ENCODE data around the gene EEFSEC. TPM values are rescaled to one million over a fixed set of nuclear protein-coding genes. Genes with fewer than 3 reads are reported as not detected.
A peak's percentile ranks its signal among the peaks of the same experiment; 100 is the strongest.

EEFSEC gene
- polyA plus RNA-seq (2013, experiment 1 of 2): 5.1 TPM
- polyA plus RNA-seq (2013, experiment 2 of 2): 4.9 TPM

- H3K4me2 ChIP-seq (ENCODE audit: insufficient read depth, low read length, poor library complexity, severe bottlenecking): peak within 1 kb of the TSS; percentile 66
- no peak within 1 kb of the TSS for H2BK5ac ChIP-seq (ENCODE audit: low read length)
- DNase-seq (ENCODE audit: low spot score): peak; percentile 72
- peaks cover 0 to 10% (median 0%) of the 10 kb centered on the region in 3 experiments for H3K27me3 ChIP-seq (ENCODE audit: control insufficient read depth in 3 of 3, insufficient read depth in 3 of 3, low read depth in 1 of 3, low read length in 3 of 3)
- peaks cover 0 to 30% of the 10 kb centered on the region in 2 donors for H3K36me3 ChIP-seq (replicated peaks in 1 of 2; ENCODE audit: control insufficient read depth in 2 of 2, insufficient read depth in 2 of 2, low read length in 2 of 2)
- no peak within 1 kb of the TSS for H2BK15ac ChIP-seq (ENCODE audit: low read length)
- no peak within 1 kb of the TSS for H4K8ac ChIP-seq (ENCODE audit: low read depth, low read length)
- H2AK5ac ChIP-seq (ENCODE audit: low read depth, low read length): no peak within 1 kb of the TSS
- no CpG with 5 or more reads among the region's 96 CpGs for WGBS, 2 donors (ENCODE audit: extremely low coverage in 2 of 2, insufficient read length in 2 of 2, insufficient replicate concordance in 1 of 2)
- peak within 1 kb of the TSS; percentile 95 for H3K9ac ChIP-seq (ENCODE audit: low read depth, low read length, poor library complexity)
- peak within 1 kb of the TSS; percentile 91 for H2AFZ ChIP-seq (ENCODE audit: low read length)
- H3K9me3 ChIP-seq (replicated peaks in 1 of 2; ENCODE audit: control insufficient read depth in 2 of 2, insufficient read depth in 1 of 2, low read depth in 1 of 2, low read length in 2 of 2): peaks cover 0 to 12% of the 10 kb centered on the region in 2 donors
- H2BK120ac ChIP-seq (ENCODE audit: low read depth, low read length): no peak within 1 kb of the TSS
- H3K18ac ChIP-seq (ENCODE audit: low read length): peak within 1 kb of the TSS; percentile 77
- H4K91ac ChIP-seq (ENCODE audit: low read depth, low read length, poor library complexity): no peak within 1 kb of the TSS
- no peak within 1 kb of the TSS for H2BK12ac ChIP-seq (ENCODE audit: low read length)
- peaks cover 2% of the 10 kb centered on the region for H3K79me1 ChIP-seq (ENCODE audit: low read depth, low read length)
- no peak within 1 kb of the TSS for H3K14ac ChIP-seq (ENCODE audit: low read length)
- no peaks in the 10 kb centered on the region for H3K4me1 ChIP-seq (ENCODE audit: control insufficient read depth in 2 of 2, insufficient read depth in 1 of 2, low read depth in 1 of 2, low read length in 2 of 2)
- peak within 1 kb of the TSS; percentile 67 for H3K23ac ChIP-seq (ENCODE audit: low read depth, low read length, poor library complexity)
- peak within 1 kb of the TSS; percentile 79 to 93 for H3K4me3 ChIP-seq (ENCODE audit: low read length in 2 of 2)
- no peak within 1 kb of the TSS for H3K27ac ChIP-seq (replicated peaks; ENCODE audit: low read length)
- no peak within 1 kb of the TSS for H3K4ac ChIP-seq (ENCODE audit: low read length)
Observed at GRCh38 chr3:128153156-128154041, at the start of gene EEFSEC. TSS of gene EEFSEC (plus strand) at chr3:128153481. CDS start at chr3:128153508, 27 bp downstream.

GRCh38 chr3:128107834-128108233 is 45.4 kb upstream of the EEFSEC start:
- no CpG with 5 or more reads among the region's 8 CpGs for WGBS, 2 donors (ENCODE audit: extremely low coverage in 2 of 2, insufficient read length in 2 of 2, insufficient replicate concordance in 1 of 2)
- no peak overlapping the region for H3K4me2 ChIP-seq (ENCODE audit: insufficient read depth, low read length, poor library complexity, severe bottlenecking)
- no peak overlapping the region for H2AK5ac ChIP-seq (ENCODE audit: low read depth, low read length)
- H3K18ac ChIP-seq (ENCODE audit: low read length): no peak overlapping the region
- no peaks in the 10 kb centered on the region for H3K4me1 ChIP-seq (ENCODE audit: control insufficient read depth in 2 of 2, insufficient read depth in 1 of 2, low read depth in 1 of 2, low read length in 2 of 2)
- H3K23ac ChIP-seq (ENCODE audit: low read depth, low read length, poor library complexity): no peak overlapping the region
- H2BK12ac ChIP-seq (ENCODE audit: low read length): no peak overlapping the region
- no peak overlapping the region for H3K27ac ChIP-seq (replicated peaks; ENCODE audit: low read length)
- no peak overlapping the region for H3K4me3 ChIP-seq (ENCODE audit: low read length in 2 of 2)
- H3K27me3 ChIP-seq (ENCODE audit: control insufficient read depth in 3 of 3, insufficient read depth in 3 of 3, low read depth in 1 of 3, low read length in 3 of 3): no peaks in the 10 kb centered on the region
- DNase-seq (ENCODE audit: low spot score): no peak
- no peak overlapping the region for H3K14ac ChIP-seq (ENCODE audit: low read length)
- no peak overlapping the region for H2BK5ac ChIP-seq (ENCODE audit: low read length)
- peaks cover 2% of the 10 kb centered on the region for H3K79me1 ChIP-seq (ENCODE audit: low read depth, low read length)
- no peak overlapping the region for H3K9ac ChIP-seq (ENCODE audit: low read depth, low read length, poor library complexity)
- H3K4ac ChIP-seq (ENCODE audit: low read length): no peak overlapping the region
- H3K9me3 ChIP-seq (replicated peaks in 1 of 2; ENCODE audit: control insufficient read depth in 2 of 2, insufficient read depth in 1 of 2, low read depth in 1 of 2, low read length in 2 of 2): no peaks in the 10 kb centered on the region
- H4K91ac ChIP-seq (ENCODE audit: low read depth, low read length, poor library complexity): no peak overlapping the region
- H2BK120ac ChIP-seq (ENCODE audit: low read depth, low read length): no peak overlapping the region
- H2AFZ ChIP-seq (ENCODE audit: low read length): no peak overlapping the region
- peaks cover 27 to 84% of the 10 kb centered on the region in 2 donors for H3K36me3 ChIP-seq (replicated peaks in 1 of 2; ENCODE audit: control insufficient read depth in 2 of 2, insufficient read depth in 2 of 2, low read length in 2 of 2)
- H4K8ac ChIP-seq (ENCODE audit: low read depth, low read length): no peak overlapping the region
- H2BK15ac ChIP-seq (ENCODE audit: low read length): no peak overlapping the region

- no peak for DNase-seq (ENCODE audit: low spot score)
- Histone ChIP-seq H2BK5ac (ENCODE audit: low read length) (no peak overlapping the region), H3K4ac (ENCODE audit: low read length) (no peak overlapping the region), H3K14ac (ENCODE audit: low read length) (no peak overlapping the region), H3K4me3 (ENCODE audit: low read length in 2 of 2) (no peak overlapping the region), H3K79me1 (ENCODE audit: low read depth, low read length) (no peaks in the 10 kb centered on the region), H3K9me3 (replicated peaks in 1 of 2; ENCODE audit: control insufficient read depth in 2 of 2, insufficient read depth in 1 of 2, low read depth in 1 of 2, low read length in 2 of 2) (no peaks in the 10 kb centered on the region), H3K4me1 (ENCODE audit: control insufficient read depth in 2 of 2, insufficient read depth in 1 of 2, low read depth in 1 of 2, low read length in 2 of 2) (no peaks in the 10 kb centered on the region), H3K27me3 (ENCODE audit: control insufficient read depth in 3 of 3, insufficient read depth in 3 of 3, low read depth in 1 of 3, low read length in 3 of 3) (no peaks in the 10 kb centered on the region), H4K91ac (ENCODE audit: low read depth, low read length, poor library complexity) (no peak overlapping the region), H3K18ac (ENCODE audit: low read length) (no peak overlapping the region), H3K36me3 (replicated peaks in 1 of 2; ENCODE audit: control insufficient read depth in 2 of 2, insufficient read depth in 2 of 2, low read length in 2 of 2) (peaks cover 27 to 86% of the 10 kb centered on the region in 2 donors), H2BK15ac (ENCODE audit: low read length) (no peak overlapping the region), H3K27ac (replicated peaks; ENCODE audit: low read length) (no peak overlapping the region), H2BK12ac (ENCODE audit: low read length) (no peak overlapping the region), H2AFZ (ENCODE audit: low read length) (no peak overlapping the region), H3K4me2 (ENCODE audit: insufficient read depth, low read length, poor library complexity, severe bottlenecking) (no peak overlapping the region), H2BK120ac (ENCODE audit: low read depth, low read length) (no peak overlapping the region), H4K8ac (ENCODE audit: low read depth, low read length) (no peak overlapping the region), H3K9ac (ENCODE audit: low read depth, low read length, poor library complexity) (no peak overlapping the region), H2AK5ac (ENCODE audit: low read depth, low read length) (no peak overlapping the region), H3K23ac (ENCODE audit: low read depth, low read length, poor library complexity) (no peak overlapping the region)
- WGBS, 2 donors (ENCODE audit: extremely low coverage in 2 of 2, insufficient read length in 2 of 2, insufficient replicate concordance in 1 of 2): no CpG with 5 or more reads among the region's 5 CpGs
Observed at GRCh38 chr3:128111147-128111546, 42.1 kb upstream of the EEFSEC start.

- Histone ChIP-seq H3K36me3 (replicated peaks in 1 of 2; ENCODE audit: control insufficient read depth in 2 of 2, insufficient read depth in 2 of 2, low read length in 2 of 2) (peaks cover 22 to 91% of the 10 kb centered on the region in 2 donors), H2BK15ac (ENCODE audit: low read length) (no peak overlapping the region), H3K9me3 (replicated peaks in 1 of 2; ENCODE audit: control insufficient read depth in 2 of 2, insufficient read depth in 1 of 2, low read depth in 1 of 2, low read length in 2 of 2) (no peaks in the 10 kb centered on the region), H3K4me3 (ENCODE audit: low read length in 2 of 2) (no peak overlapping the region), H2AFZ (ENCODE audit: low read length) (no peak overlapping the region), H3K4me1 (ENCODE audit: control insufficient read depth in 2 of 2, insufficient read depth in 1 of 2, low read depth in 1 of 2, low read length in 2 of 2) (no peaks in the 10 kb centered on the region), H2AK5ac (ENCODE audit: low read depth, low read length) (no peak overlapping the region), H3K14ac (ENCODE audit: low read length) (no peak overlapping the region), H3K4ac (ENCODE audit: low read length) (no peak overlapping the region), H3K27me3 (ENCODE audit: control insufficient read depth in 3 of 3, insufficient read depth in 3 of 3, low read depth in 1 of 3, low read length in 3 of 3) (no peaks in the 10 kb centered on the region), H3K23ac (ENCODE audit: low read depth, low read length, poor library complexity) (no peak overlapping the region), H2BK12ac (ENCODE audit: low read length) (no peak overlapping the region), H3K79me1 (ENCODE audit: low read depth, low read length) (no peaks in the 10 kb centered on the region), H3K27ac (replicated peaks; ENCODE audit: low read length) (no peak overlapping the region), H2BK120ac (ENCODE audit: low read depth, low read length) (no peak overlapping the region), H4K8ac (ENCODE audit: low read depth, low read length) (no peak overlapping the region), H3K4me2 (ENCODE audit: insufficient read depth, low read length, poor library complexity, severe bottlenecking) (no peak overlapping the region), H3K18ac (ENCODE audit: low read length) (no peak overlapping the region), H3K9ac (ENCODE audit: low read depth, low read length, poor library complexity) (no peak overlapping the region), H4K91ac (ENCODE audit: low read depth, low read length, poor library complexity) (no peak overlapping the region), H2BK5ac (ENCODE audit: low read length) (no peak overlapping the region)
- no peak for DNase-seq (ENCODE audit: low spot score)
- no CpG with 5 or more reads among the region's 7 CpGs for WGBS, 2 donors (ENCODE audit: extremely low coverage in 2 of 2, insufficient read length in 2 of 2, insufficient replicate concordance in 1 of 2)
Observed at GRCh38 chr3:128112357-128112968, 40.8 kb upstream of the EEFSEC start.
